Measurements from ENCODE around the gene DBR1.

The DBR1 gene

DNA sequence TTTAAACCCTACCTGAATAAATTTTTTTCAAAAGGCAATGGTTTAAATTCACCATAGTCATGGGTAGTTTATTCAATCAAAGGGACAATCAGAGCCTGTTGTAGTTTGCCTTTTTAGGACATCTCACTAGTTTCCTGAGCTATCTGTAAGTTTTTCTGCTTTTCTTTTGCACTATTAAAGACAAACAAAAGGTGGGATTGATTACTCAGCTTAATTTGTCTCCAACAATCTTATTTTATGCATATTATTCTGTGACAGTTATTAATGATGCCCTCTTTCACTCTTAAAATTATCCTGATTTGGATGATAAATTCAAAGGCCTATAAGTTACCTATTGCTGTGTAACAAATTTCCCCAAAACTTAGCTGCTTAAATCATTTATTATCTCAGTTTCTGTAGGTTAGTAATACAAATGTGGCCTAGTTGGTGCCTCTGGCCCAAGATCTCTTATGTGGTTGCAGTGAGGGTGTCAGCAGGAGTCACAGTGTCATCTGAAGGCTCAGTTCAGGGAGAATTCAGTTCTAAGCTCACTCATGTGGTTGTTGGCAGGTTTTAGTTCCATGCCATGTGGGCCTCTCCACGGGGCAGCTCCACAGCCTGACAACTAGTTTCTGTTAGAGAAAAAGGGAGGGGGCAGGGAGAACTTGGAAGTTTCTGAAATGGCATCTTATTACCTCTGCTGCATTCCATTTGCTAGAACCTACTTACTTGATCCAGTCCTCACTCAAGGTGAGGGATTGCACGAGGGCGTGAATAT is 28.4 kb upstream of the DBR1 start:
- Mint-ChIP-seq H3K4me3 (no peak overlapping the region), H3K4me1 (peaks cover 12% of the 10 kb centered on the region), H3K9me3 (no peaks in the 10 kb centered on the region), H3K36me3 (ENCODE audit: low read depth) (peaks cover 21% of the 10 kb centered on the region), H3K27me3 (ENCODE audit: low read depth) (no peaks in the 10 kb centered on the region), H3K27ac (no peak overlapping the region)
- TF ChIP-seq, protein P1, sequence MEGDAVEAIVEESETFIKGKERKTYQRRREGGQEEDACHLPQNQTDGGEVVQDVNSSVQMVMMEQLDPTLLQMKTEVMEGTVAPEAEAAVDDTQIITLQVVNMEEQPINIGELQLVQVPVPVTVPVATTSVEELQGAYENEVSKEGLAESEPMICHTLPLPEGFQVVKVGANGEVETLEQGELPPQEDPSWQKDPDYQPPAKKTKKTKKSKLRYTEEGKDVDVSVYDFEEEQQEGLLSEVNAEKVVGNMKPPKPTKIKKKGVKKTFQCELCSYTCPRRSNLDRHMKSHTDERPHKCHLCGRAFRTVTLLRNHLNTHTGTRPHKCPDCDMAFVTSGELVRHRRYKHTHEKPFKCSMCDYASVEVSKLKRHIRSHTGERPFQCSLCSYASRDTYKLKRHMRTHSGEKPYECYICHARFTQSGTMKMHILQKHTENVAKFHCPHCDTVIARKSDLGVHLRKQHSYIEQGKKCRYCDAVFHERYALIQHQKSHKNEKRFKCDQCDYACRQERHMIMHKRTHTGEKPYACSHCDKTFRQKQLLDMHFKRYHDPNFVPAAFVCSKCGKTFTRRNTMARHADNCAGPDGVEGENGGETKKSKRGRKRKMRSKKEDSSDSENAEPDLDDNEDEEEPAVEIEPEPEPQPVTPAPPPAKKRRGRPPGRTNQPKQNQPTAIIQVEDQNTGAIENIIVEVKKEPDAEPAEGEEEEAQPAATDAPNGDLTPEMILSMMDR (IDR thresholded peaks at IDR 0.05; ENCODE audit: unreplicated experiment in 3 of 3) = no peak

DNA sequence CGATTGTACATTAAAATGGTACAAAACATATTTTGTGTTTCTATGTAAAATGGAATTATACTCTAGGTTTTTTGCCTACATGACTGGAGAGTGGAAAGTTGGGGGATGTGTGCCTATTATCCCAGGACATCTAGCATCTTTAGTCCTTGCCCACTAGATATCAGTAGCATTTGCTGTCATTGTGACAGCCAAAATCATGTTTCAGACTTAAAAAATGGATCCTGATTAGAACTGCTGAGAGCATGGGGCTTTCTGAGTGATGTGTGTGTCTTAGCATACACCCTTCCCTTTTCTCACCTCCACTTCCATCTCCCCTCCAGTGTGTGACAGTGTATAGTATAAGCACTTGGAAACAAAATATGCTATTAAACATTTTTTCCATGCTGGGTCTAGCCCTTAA is 25.7 kb upstream of the DBR1 start:
- no peaks in the 10 kb centered on the region for H3K27me3 Mint-ChIP-seq (ENCODE audit: low read depth)
- H3K4me3 Mint-ChIP-seq = no peak overlapping the region
- no peaks in the 10 kb centered on the region for H3K9me3 Mint-ChIP-seq
- no peak overlapping the region for H3K27ac Mint-ChIP-seq
- H3K4me1 Mint-ChIP-seq = peaks cover 18% of the 10 kb centered on the region
- peaks cover 16% of the 10 kb centered on the region for H3K36me3 Mint-ChIP-seq (ENCODE audit: low read depth)
- TF ChIP-seq, protein P1 (IDR thresholded peaks at IDR 0.05; ENCODE audit: unreplicated experiment in 3 of 3) = no peak

DNA sequence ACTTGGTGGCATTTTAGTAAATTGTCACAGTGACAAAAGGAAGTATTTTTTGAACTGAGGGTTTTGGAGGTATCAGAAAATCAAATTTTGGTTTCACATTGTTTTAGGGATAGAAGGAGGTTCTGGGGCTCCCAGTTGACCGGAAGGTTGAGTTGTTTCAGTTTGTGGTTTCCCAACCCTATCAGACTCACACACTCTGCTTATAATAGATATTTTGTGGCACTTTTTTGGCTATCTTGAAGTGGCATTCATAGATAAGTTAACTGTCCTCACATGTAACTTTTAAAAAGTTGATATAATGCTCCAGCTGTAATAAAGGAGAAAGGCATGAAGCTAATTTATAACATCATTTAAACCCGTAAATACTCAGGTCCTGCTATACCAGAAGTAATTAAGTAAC is 25.1 kb upstream of the DBR1 start:
- H3K27me3 Mint-ChIP-seq (ENCODE audit: low read depth) = no peaks in the 10 kb centered on the region

DNA sequence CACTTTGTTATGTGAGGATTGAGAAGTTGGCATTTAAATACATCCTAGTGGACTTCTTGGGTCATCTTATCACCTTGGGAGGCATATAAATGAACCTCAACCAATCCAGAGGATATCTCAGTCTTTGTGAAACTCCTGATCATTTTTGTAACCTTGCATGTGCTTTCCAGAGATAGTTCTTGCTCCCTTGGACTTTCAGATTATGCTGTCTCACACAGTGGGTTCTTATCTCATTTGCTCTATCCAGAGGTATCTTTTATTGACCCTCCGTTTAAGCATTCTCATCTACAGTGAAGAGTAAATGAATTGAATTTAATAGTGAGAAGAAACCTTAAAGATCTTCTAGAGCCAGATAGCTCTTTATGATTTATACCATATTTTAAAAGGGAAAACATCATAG is 22.8 kb upstream of the DBR1 start:
- Mint-ChIP-seq H3K36me3 (ENCODE audit: low read depth) (peaks cover 21% of the 10 kb centered on the region), H3K27me3 (ENCODE audit: low read depth) (no peaks in the 10 kb centered on the region), H3K4me3 (no peak overlapping the region), H3K9me3 (no peaks in the 10 kb centered on the region), H3K27ac (no peak overlapping the region), H3K4me1 (peaks cover 11% of the 10 kb centered on the region)
- TF ChIP-seq, protein P1 (IDR thresholded peaks at IDR 0.05; ENCODE audit: unreplicated experiment in 3 of 3) = no peak

More for the DNA sequence above, 25.1 kb upstream of the DBR1 start:
- peaks cover 15% of the 10 kb centered on the region for H3K36me3 Mint-ChIP-seq (ENCODE audit: low read depth)
- H3K4me3 Mint-ChIP-seq = no peak overlapping the region
- no peaks in the 10 kb centered on the region for H3K9me3 Mint-ChIP-seq
- peaks cover 20% of the 10 kb centered on the region for H3K4me1 Mint-ChIP-seq
- H3K27ac Mint-ChIP-seq = no peak overlapping the region
- TF ChIP-seq, protein P1 (IDR thresholded peaks at IDR 0.05; ENCODE audit: unreplicated experiment in 3 of 3) = no peak

DNA sequence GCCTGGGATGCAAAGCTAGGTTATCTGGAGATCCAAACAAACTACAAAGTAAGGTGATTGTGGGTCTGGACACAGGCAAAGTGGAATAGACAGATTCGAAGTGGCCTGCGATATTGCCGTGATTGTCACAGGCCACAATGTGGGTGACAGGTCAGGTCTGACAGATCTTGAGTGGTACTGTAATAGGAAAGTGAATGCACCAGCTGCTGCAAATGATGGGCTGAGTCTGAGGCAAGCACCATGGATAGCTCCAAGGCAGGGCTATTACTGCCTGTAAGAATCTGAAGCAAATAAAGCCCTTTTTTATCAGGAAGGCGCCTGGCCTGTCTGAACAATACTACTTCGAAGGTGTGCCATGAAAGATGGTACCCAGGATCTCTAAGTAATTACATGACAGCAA is 22.3 kb upstream of the DBR1 start:
- Mint-ChIP-seq H3K36me3 (ENCODE audit: low read depth) (peaks cover 24% of the 10 kb centered on the region), H3K27me3 (ENCODE audit: low read depth) (no peaks in the 10 kb centered on the region), H3K4me1 (peaks cover 11% of the 10 kb centered on the region), H3K4me3 (no peak overlapping the region), H3K27ac (no peak overlapping the region), H3K9me3 (no peaks in the 10 kb centered on the region)
- TF ChIP-seq, protein P1 (IDR thresholded peaks at IDR 0.05; ENCODE audit: unreplicated experiment in 3 of 3) = no peak

DNA sequence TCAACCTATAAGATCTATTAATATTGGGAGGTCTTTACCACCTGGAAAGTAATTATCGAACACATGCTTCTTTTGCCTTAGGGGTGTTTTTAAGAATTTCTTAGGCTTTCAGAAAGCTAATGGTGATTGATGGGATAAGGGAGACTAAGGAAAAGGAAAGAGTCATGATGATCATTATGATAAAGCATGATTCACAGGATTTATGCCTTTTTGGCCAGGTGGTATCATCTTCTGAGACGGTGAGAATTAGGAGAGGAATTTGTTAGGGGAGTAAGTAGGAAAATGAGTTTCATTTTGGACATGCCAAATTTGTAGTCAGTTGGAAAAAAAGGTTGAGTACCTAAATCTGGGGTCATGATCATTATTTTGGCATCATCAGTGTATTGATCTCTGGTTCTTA is 21.3 kb upstream of the DBR1 start:
- Mint-ChIP-seq H3K4me3 (no peak overlapping the region), H3K27me3 (ENCODE audit: low read depth) (no peaks in the 10 kb centered on the region), H3K9me3 (no peaks in the 10 kb centered on the region), H3K4me1 (peaks cover 11% of the 10 kb centered on the region), H3K27ac (peak overlapping the region in 1 of 3 experiments; percentile 39), H3K36me3 (ENCODE audit: low read depth) (peaks cover 31% of the 10 kb centered on the region)
- TF ChIP-seq, protein P1 (IDR thresholded peaks at IDR 0.05; ENCODE audit: unreplicated experiment in 3 of 3) = no peak
